OCI-LY1 (cell line): Measurements from ENCODE around the gene TIMM17B.

ENCODE experiments used
- CTCF ChIP-seq: fragments of 200-600 bp; sonication (generic), shearing (Covaris generic); IDR thresholded peaks from 2 replicates; pipeline ENCODE4 v1.5.1; 2017; ENCODE audit warnings: mild to moderate bottlenecking, antibody characterized with exemption, low read length, moderate library complexity, mixed read lengths
- EZH2 ChIP-seq: fragments of 200-600 bp; sonication (generic), shearing (Covaris generic); IDR thresholded peaks from 2 replicates; pipeline ENCODE4 v1.8.0; 2017; ENCODE audit warnings: borderline replicate concordance, mixed run types, mild to moderate bottlenecking, antibody characterized with exemption, low read length, moderate library complexity, mixed read lengths

GRCh38 chrX:48908600-48908999, 11.0 kb upstream of the TIMM17B start:
- TF ChIP-seq CTCF (no peak), EZH2 (no peak)
